ENCODE measurements around the gene SH3PXD2A.

The SH3PXD2A gene

DNA sequence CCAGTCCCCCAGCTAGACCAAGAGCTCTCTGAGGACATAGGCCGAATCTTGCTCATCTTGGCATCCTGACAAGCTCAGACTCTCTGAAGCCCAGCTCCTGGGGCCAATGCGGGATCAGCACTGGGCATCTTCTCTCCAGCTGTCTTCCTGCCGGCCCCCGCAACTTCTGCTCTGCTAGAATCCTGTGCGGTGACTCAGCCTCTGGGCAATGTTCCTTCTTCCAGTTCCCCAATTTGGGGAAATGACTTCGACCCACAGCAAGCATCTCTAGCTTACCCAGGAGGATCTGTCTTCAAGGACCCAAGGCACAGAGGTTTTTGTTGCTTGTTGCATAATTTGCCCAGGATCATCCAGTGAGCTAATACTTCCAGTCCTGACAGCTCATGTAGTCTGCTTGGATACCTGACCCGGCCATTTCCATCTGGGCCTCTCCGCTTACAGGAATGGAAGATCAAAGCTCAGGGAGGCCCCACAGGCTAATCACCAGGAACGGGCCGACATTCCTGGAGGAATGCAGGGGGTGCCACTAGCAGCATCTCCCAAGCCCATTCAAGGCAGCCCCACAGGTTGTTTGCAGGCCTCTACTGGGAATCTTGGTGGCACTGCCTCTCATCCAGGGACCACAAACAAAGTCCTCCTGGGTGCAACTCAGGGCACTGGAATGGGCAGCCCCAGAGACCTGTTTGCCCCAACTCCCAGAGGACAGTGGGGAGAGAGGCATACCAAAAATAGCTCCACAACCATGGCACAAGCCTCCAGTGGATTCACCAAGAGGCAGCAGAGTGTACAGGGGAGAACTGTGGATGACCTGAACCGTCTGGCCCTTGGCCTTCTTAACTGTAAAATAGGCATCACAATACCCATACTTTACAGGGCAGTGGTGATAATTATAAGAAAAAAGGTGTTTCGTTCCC lies 210.0 kb downstream of the SH3PXD2A start:
- TF ChIP-seq, protein P1, sequence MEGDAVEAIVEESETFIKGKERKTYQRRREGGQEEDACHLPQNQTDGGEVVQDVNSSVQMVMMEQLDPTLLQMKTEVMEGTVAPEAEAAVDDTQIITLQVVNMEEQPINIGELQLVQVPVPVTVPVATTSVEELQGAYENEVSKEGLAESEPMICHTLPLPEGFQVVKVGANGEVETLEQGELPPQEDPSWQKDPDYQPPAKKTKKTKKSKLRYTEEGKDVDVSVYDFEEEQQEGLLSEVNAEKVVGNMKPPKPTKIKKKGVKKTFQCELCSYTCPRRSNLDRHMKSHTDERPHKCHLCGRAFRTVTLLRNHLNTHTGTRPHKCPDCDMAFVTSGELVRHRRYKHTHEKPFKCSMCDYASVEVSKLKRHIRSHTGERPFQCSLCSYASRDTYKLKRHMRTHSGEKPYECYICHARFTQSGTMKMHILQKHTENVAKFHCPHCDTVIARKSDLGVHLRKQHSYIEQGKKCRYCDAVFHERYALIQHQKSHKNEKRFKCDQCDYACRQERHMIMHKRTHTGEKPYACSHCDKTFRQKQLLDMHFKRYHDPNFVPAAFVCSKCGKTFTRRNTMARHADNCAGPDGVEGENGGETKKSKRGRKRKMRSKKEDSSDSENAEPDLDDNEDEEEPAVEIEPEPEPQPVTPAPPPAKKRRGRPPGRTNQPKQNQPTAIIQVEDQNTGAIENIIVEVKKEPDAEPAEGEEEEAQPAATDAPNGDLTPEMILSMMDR (conservative IDR thresholded peaks at IDR 0.05), result no peak
- TF ChIP-seq ZFX (IDR thresholded peaks at IDR 0.05), result no peak
- H3K27ac ChIP-seq, result no peak overlapping the region

DNA sequence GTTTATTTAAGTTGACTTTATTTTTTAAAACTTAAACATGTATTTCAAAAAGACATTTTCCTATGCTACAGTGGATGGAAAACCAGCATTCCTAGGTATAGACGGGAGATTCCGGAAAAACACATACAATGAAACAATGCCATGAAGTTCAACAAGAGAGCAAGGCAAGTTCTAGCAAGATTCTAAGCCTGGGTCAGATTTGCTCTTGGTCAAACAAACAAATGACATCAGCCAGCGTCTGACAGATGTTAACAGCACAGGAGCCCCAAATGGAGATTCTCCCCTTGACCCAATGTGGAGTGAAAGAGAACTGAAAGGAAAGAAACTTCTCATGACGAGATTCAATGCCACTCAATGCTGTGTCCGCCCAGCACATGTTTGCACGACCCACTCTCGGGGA lies 212.0 kb downstream of the SH3PXD2A start:
- H3K27ac ChIP-seq, result no peak overlapping the region
- TF ChIP-seq, protein P1 (conservative IDR thresholded peaks at IDR 0.05), result no peak
- no peak for TF ChIP-seq ZFX (IDR thresholded peaks at IDR 0.05)

- TF ChIP-seq ZFX (IDR thresholded peaks at IDR 0.05), result no peak
- TF ChIP-seq, protein P1 (conservative IDR thresholded peaks at IDR 0.05), result no peak
- H3K27ac ChIP-seq, result no peak overlapping the region
Measured at GRCh38 chr10:103641326-103641725, 214.1 kb downstream of the SH3PXD2A start.

GRCh38 chr10:103640436-103641181 lies 214.8 kb downstream of the SH3PXD2A start:
- TF ChIP-seq, protein P1 (conservative IDR thresholded peaks at IDR 0.05), result no peak
- TF ChIP-seq ZFX (IDR thresholded peaks at IDR 0.05), result no peak
- no peak overlapping the region for H3K27ac ChIP-seq

DNA sequence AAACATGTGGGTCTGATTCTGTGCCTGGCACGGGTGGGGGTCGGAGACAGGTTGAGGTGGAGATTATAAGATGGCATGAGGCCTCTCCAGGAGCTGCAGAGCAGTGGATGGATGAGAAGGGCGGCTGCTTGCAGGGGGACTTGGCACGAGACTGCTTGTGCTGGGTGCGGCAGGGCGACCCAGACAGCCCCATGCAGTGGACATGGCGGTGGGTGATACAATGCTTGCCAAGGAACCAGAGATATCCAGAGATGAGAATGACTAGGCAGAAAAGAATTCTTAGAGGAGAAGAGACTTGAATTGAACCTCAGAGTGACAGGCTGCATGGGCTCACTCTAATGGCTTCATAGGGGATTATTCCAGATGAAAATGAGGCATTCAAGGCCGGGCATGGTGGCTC lies 216.4 kb downstream of the SH3PXD2A start:
- H3K27ac ChIP-seq, result no peak overlapping the region
- TF ChIP-seq, protein P1 (conservative IDR thresholded peaks at IDR 0.05), result no peak
- TF ChIP-seq ZFX (IDR thresholded peaks at IDR 0.05), result no peak

DNA sequence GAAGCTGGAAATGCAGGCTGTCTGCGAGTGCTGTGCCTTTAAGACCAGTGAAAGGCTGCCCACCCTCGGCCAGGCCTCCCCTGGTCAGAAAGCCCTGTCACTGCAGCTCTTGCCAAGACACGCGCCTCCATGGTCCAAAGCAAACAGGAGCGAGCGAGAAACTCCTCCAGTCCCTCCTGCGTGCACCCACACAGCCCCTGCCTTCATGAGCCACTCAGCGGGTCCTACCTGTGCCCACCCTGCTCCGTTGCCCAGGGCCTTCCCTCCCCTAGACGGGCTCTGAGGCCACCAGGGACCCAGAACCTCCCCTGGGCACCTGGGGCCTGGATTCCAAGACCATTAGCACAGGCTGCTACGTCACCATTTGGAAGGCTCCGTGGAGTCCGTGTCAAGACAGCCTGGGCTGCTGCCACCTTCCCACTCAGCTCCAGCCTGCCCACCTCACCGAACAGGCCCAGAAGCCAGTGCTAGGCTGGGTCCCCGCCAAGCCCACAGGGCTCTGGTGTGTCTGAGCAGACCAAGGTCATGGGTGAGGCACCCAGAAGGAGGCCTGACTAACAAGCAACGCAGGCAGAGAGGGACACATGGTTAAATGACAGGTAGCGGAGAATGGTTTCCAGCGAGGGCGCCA lies 217.3 kb downstream of the SH3PXD2A start:
- no peak for TF ChIP-seq ZFX (IDR thresholded peaks at IDR 0.05)
- TF ChIP-seq, protein P1 (conservative IDR thresholded peaks at IDR 0.05), result no peak
- H3K27ac ChIP-seq, result no peak overlapping the region

Data from C4-2B (cell line).